Retinal pigment epithelial cell (primary cell): ENCODE results near the gene CEP131.

Source experiments
- DNase-seq: peaks from one replicate; pipeline ENCODE4 v3.0.0-alpha.2; 2010; ENCODE audit warnings: low read depth
- H3K4me3 ChIP-seq: 2 replicates; pipeline ENCODE4 v1.5.1; 2011; ENCODE audit warnings: mild to moderate bottlenecking, low read length, control low read depth, moderate library complexity
- CTCF ChIP-seq: conservative IDR thresholded peaks from 2 replicates; pipeline ENCODE4 v1.5.1; 2011; ENCODE audit warnings: low read depth, low read length, control low read depth, inconsistent platforms

The CEP131 gene

GRCh38 chr17:81238815-81239713 is 16.3 kb upstream of the CEP131 start, which contains the start of the genes NDUFAF8 and TEPSIN:
Gene NDUFAF8, plus strand, starts transcription at chr17:81239318. Its CDS starts 46 bp downstream, at chr17:81239364.
Gene TEPSIN, minus strand, starts transcription at chr17:81239055. Its CDS starts 22 bp downstream, at chr17:81239033.
- no peak for TF ChIP-seq CTCF
- DNase-seq = peak; percentile 98
- peak within 1 kb of the TSS; percentile 76 for H3K4me3 ChIP-seq

GRCh38 chr17:81238490-81238814 is 15.7 kb upstream of the CEP131 start:
- no peak for DNase-seq
- peak overlapping the region; percentile 76 for H3K4me3 ChIP-seq
- TF ChIP-seq CTCF = no peak

- peak overlapping the region; percentile 76 for H3K4me3 ChIP-seq
- no peak for TF ChIP-seq CTCF
- DNase-seq = no peak
Observed at GRCh38 chr17:81237591-81238489, 15.1 kb upstream of the CEP131 start.

- no peak for TF ChIP-seq CTCF
- H3K4me3 ChIP-seq = no peak overlapping the region
- DNase-seq = no peak
Observed at GRCh38 chr17:81236784-81237183, 14.0 kb upstream of the CEP131 start.

GRCh38 chr17:81235822-81236740 is 13.3 kb upstream of the CEP131 start:
- no peak for DNase-seq
- no peak overlapping the region for H3K4me3 ChIP-seq
- no peak for TF ChIP-seq CTCF
